Endothelial cell of umbilical vein (primary cell): Measurements from ENCODE around the gene EGF. TPM values are rescaled to one million over a fixed set of nuclear protein-coding genes. Genes with fewer than 3 reads are reported as not detected.

Source experiments
- BruUV-seq: library from RNA; stranded (reverse); fragments of 400-500 nt; replicated peaks from 2 replicates; lab custom pipeline; 2021; lab: Mats Ljungman, UMichigan
- CTCF ChIA-PET: fragments of 300-600, 350-600 bp; sonication (Branson Sonifier 250); formaldehyde crosslinking; loops from one replicate; lab custom pipeline; 2021; ENCODE audit warnings: antibody characterized with exemption, inconsistent platforms; lab: Charles Lee
- POLR2A ChIA-PET: fragments of 300-600, 350-600 bp; sonication (Branson Sonifier 250); formaldehyde crosslinking; loops from one replicate; lab custom pipeline; 2021; ENCODE audit warnings: antibody characterized with exemption, inconsistent platforms; lab: Charles Lee
- DNase-seq: peaks from one replicate; pipeline ENCODE4 v3.0.0-alpha.2; 2011; ENCODE audit warnings: low read depth, low spot score
- FAIRE-seq: peaks from 2 replicates; lab custom pipeline; 2011; peaks lifted over from hg19 to GRCh38; lab: Jason Lieb, UNC
- H2AFZ ChIP-seq: 2 replicates; pipeline ENCODE4 v1.6.0; 2012; ENCODE audit warnings: low read depth, low read length, control low read depth, inconsistent platforms
- H3K27ac ChIP-seq: 2 replicates; pipeline ENCODE4 v1.5.1; 2011; ENCODE audit warnings: low read depth, mild to moderate bottlenecking, control low read depth, low read length, moderate library complexity; ENCODE audit not compliant: insufficient read depth
- H3K27me3 ChIP-seq, 2 experiments: 2 replicates each; pipeline versions ENCODE4 v1.6.0 to v1.6.1; 2011; ENCODE audit warnings: low read length in 2 of 2, mixed read lengths in 1 of 2; ENCODE audit not compliant: control insufficient read depth in 2 of 2, insufficient read depth in 2 of 2
- H3K36me3 ChIP-seq, 2 experiments: 2 replicates in 1 of 2; 3 replicates in 1 of 2; pipeline ENCODE4 v1.5.1; 2011; ENCODE audit warnings: low read length in 2 of 2, mild to moderate bottlenecking in 1 of 2, moderate library complexity in 1 of 2; ENCODE audit not compliant: control insufficient read depth in 2 of 2, insufficient read depth in 2 of 2; ENCODE audit errors: extremely low read depth in 1 of 2
- H3K4me1 ChIP-seq: 3 replicates; pipeline ENCODE4 v1.5.1; 2011; ENCODE audit warnings: mild to moderate bottlenecking, low read length; ENCODE audit not compliant: control insufficient read depth, insufficient read depth; ENCODE audit errors: extremely low read depth
- H3K4me2 ChIP-seq: 2 replicates; pipeline ENCODE4 v1.6.1; 2011; ENCODE audit warnings: low read length, control low read depth, mixed read lengths; ENCODE audit not compliant: insufficient read depth
- H3K4me3 ChIP-seq, 3 experiments: fragments of 200-600 bp in 1 of 3; sonication (generic), shearing (Covaris generic) in 1 of 3; replicated peaks in 1 of 3; 2 replicates each; pipeline ENCODE4 v1.5.1; 2011 to 2016; ENCODE audit warnings: control low read depth in 3 of 3, low read length in 3 of 3, mild to moderate bottlenecking in 2 of 3, inconsistent platforms in 1 of 3, low read depth in 1 of 3, moderate library complexity in 1 of 3; ENCODE audit not compliant: insufficient read depth in 1 of 3
- H3K79me2 ChIP-seq: 2 replicates; pipeline ENCODE4 v1.6.0; 2012; ENCODE audit warnings: low read length, inconsistent platforms; ENCODE audit not compliant: control insufficient read depth, insufficient read depth
- H3K9ac ChIP-seq: replicated peaks from 2 replicates; pipeline ENCODE3; 2011; ENCODE audit warnings: low read length, control low read depth; ENCODE audit not compliant: insufficient read depth; ENCODE audit errors: extremely low read depth
- H3K9me1 ChIP-seq: replicated peaks from 3 replicates; pipeline ENCODE4 v1.6.0; 2011; ENCODE audit warnings: mild to moderate bottlenecking, low read length; ENCODE audit not compliant: control insufficient read depth, insufficient read depth; ENCODE audit errors: extremely low read depth
- H3K9me3 ChIP-seq: replicated peaks from 2 replicates; pipeline ENCODE4 v1.5.1; 2012; ENCODE audit warnings: low read length, inconsistent platforms; ENCODE audit not compliant: control insufficient read depth, insufficient read depth
- H4K20me1 ChIP-seq: replicated peaks from 2 replicates; pipeline ENCODE3; 2011; ENCODE audit warnings: mild to moderate bottlenecking, low read length; ENCODE audit not compliant: control insufficient read depth, insufficient read depth; ENCODE audit errors: extremely low read depth
- EZH2 ChIP-seq: IDR thresholded peaks from 2 replicates; pipeline ENCODE4 v1.6.1; 2012; ENCODE audit warnings: borderline replicate concordance, low read depth, mild to moderate bottlenecking, moderate library complexity, low read length, inconsistent platforms; ENCODE audit not compliant: severe bottlenecking
- FOS ChIP-seq: IDR thresholded peaks from 2 replicates; pipeline ENCODE4 v1.6.1; 2011; ENCODE audit warnings: mild to moderate bottlenecking, low read length, moderate library complexity, borderline replicate concordance; ENCODE audit not compliant: insufficient read depth
- GATA2 ChIP-seq: IDR thresholded peaks from 2 replicates; pipeline ENCODE4 v1.7.0; 2011; ENCODE audit warnings: low read depth, mild to moderate bottlenecking, moderate library complexity, mixed read lengths, low read length; ENCODE audit not compliant: insufficient read length, insufficient read depth
- JUN ChIP-seq: IDR thresholded peaks from 2 replicates; pipeline ENCODE4 v1.6.1; 2011; ENCODE audit warnings: borderline replicate concordance, low read depth; ENCODE audit not compliant: insufficient read length, insufficient read depth
- MYC ChIP-seq: IDR thresholded peaks from one replicate; pipeline ENCODE4 v1.6.1; 2011; ENCODE audit warnings: mild to moderate bottlenecking, low read depth, low read length
- POLR2A ChIP-seq: IDR thresholded peaks from 2 replicates; pipeline ENCODE4 v1.6.1; 2012; ENCODE audit warnings: low read depth, mild to moderate bottlenecking, control low read depth, low read length
- POLR2AphosphoS5 ChIP-seq: IDR thresholded peaks from 2 replicates; pipeline ENCODE4 v1.6.1; 2012; ENCODE audit warnings: low read depth, mild to moderate bottlenecking, control low read depth, low read length, moderate library complexity; ENCODE audit not compliant: insufficient read depth
- dilution Hi-C: fragments of 300-500 bp; cut with MboI; formaldehyde crosslinking; loops from one replicate; pipeline ENCODE4 v1.15.0; 2019; ENCODE audit warnings: low sequenced_read_pairs; ENCODE audit not compliant: extremely low pct_ligation_motif_present
- intact Hi-C: fragments of 100-400 bp; cut with micrococcal nuclease; formaldehyde crosslinking; loops from one replicate; pipeline ENCODE4 v1.10.0; 2022
- polyA plus RNA-seq, 4 experiments: library from polyadenylated mRNA; depleted of rRNA in 3 of 4; stranded (reverse) in 3 of 4; unstranded in 1 of 4; fragments of >200 nt; gene quantifications; 2 replicates each; pipeline versions ENCODE4 v1.2.1 to v1.2.3, GENCODE V29; 2011 to 2012; ENCODE audit warnings: missing spikeins in 1 of 4
- total RNA-seq: library from RNA; stranded (reverse); gene quantifications from 2 replicates; pipeline ENCODE4 v1.2.3, GENCODE V29; 2021
- TF ChIP-seq, protein P1 (sequence below), 2 donors: IDR thresholded peaks; 1 replicate in 1 of 2; 2 replicates in 1 of 2; pipeline ENCODE4 v1.5.1; 2011; ENCODE audit warnings: low read length in 2 of 2, mild to moderate bottlenecking in 2 of 2, moderate library complexity in 2 of 2, control low read depth in 1 of 2, inconsistent platforms in 1 of 2, low read depth in 1 of 2; ENCODE audit not compliant: insufficient read depth in 1 of 2; ENCODE audit errors: extremely low read depth in 1 of 2
- TF ChIP-seq, protein P2 (sequence below): IDR thresholded peaks from 2 replicates; pipeline ENCODE4 v1.6.1; 2011; ENCODE audit not compliant: insufficient read depth, insufficient read length

EGF gene
- total and polyA plus RNA-seq, 2 donors (not counting 3 experiments of a cell fraction or from before 2014, with no cell fraction given) = not detected

DNA sequence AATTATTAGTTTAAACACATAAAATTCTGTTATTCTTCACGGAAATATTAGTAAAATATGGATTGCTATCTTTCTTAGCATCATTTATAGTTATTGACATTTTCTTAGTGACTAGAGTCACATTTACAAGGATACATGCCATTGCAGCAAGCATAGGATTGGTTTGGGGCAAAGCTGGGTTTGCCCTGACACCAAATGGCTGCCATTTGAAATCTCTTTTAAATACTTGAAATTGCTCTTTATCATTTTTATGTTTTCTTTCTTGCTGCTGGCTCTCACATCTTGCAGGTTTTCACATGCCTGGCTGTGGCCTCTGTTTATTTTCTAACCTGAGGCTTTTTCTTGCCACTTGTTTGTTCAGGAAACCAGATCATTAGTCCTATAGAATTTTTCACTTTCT, 39.9 kb downstream of the EGF start:
- ChIA-PET CTCF (interaction anchor here (0.7 to 1.0 kb wide), 2 partner anchors 8 to 10 kb away, joined by 3 read pairs; no protein-coding TSS in a partner anchor), POLR2A (no interaction called here)
- dilution Hi-C loops (no loop called here), intact Hi-C loops (no loop called here)
- no peak overlapping the region for H3K4me2 ChIP-seq
- no TSS peak for BruUV-seq
- H4K20me1 ChIP-seq = no peaks in the 10 kb centered on the region
- DNase-seq (no peak), FAIRE-seq (no peak)
- H3K4me3 ChIP-seq = no peak overlapping the region
- TF ChIP-seq, protein P1, sequence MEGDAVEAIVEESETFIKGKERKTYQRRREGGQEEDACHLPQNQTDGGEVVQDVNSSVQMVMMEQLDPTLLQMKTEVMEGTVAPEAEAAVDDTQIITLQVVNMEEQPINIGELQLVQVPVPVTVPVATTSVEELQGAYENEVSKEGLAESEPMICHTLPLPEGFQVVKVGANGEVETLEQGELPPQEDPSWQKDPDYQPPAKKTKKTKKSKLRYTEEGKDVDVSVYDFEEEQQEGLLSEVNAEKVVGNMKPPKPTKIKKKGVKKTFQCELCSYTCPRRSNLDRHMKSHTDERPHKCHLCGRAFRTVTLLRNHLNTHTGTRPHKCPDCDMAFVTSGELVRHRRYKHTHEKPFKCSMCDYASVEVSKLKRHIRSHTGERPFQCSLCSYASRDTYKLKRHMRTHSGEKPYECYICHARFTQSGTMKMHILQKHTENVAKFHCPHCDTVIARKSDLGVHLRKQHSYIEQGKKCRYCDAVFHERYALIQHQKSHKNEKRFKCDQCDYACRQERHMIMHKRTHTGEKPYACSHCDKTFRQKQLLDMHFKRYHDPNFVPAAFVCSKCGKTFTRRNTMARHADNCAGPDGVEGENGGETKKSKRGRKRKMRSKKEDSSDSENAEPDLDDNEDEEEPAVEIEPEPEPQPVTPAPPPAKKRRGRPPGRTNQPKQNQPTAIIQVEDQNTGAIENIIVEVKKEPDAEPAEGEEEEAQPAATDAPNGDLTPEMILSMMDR (IDR thresholded peaks at IDR 0.05; ENCODE audit: extremely low read depth in 1 of 2, insufficient read depth in 1 of 2, low read depth in 1 of 2, low read length in 2 of 2) = no peak
- TF ChIP-seq POLR2AphosphoS5 = no peak
- TF ChIP-seq FOS = no peak
- TF ChIP-seq EZH2 = no peak
- no peak for TF ChIP-seq GATA2
- no peak for TF ChIP-seq JUN
- TF ChIP-seq POLR2A = no peak
- TF ChIP-seq, protein P2, sequence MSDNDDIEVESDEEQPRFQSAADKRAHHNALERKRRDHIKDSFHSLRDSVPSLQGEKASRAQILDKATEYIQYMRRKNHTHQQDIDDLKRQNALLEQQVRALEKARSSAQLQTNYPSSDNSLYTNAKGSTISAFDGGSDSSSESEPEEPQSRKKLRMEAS = no peak
- TF ChIP-seq MYC = no peak
- no peaks in the 10 kb centered on the region for H3K9me3 ChIP-seq
- H3K27ac ChIP-seq = no peak overlapping the region
- H3K27me3 ChIP-seq = no peaks in the 10 kb centered on the region
- no peak overlapping the region for H3K9ac ChIP-seq
- no peaks in the 10 kb centered on the region for H3K4me1 ChIP-seq
- H3K79me2 ChIP-seq = no peaks in the 10 kb centered on the region
- H3K36me3 ChIP-seq = no peaks in the 10 kb centered on the region
- no peak overlapping the region for H2AFZ ChIP-seq
- no peaks in the 10 kb centered on the region for H3K9me1 ChIP-seq
